ENCODE results near the gene TMEM161A. TPM values are rescaled to one million over a fixed set of nuclear protein-coding genes. Genes with fewer than 3 reads are reported as not detected.

Gene TMEM161A
- total and polyA plus RNA-seq, 9 of the 15 experiments (the other 6 are each of a cell fraction or from before 2014, with no cell fraction given), result 0.63 to 92.3 (median 38.9) TPM

GRCh38 chr19:19179548-19180441, 41.5 kb upstream of the TMEM161A start (continued):
- TF ChIP-seq REST (IDR thresholded peaks at IDR 0.05; ENCODE audit: borderline replicate concordance) (peak; percentile 16; the same call in 1 of the 2 replicates), REST (CRISPR knock-in tag; IDR thresholded peaks at IDR 0.05; ENCODE audit: low read depth) (no peak), MNT (conservative IDR thresholded peaks at IDR 0.05) (peak; percentile 55 to 60; a peak in 3 of 4 replicates), TFE3 (CRISPR knock-in tag; IDR thresholded peaks at IDR 0.05) (peak; percentile 42; the same call in 1 of the 2 replicates), USF2 (CRISPR knock-in tag; IDR thresholded peaks at IDR 0.05) (peak; percentile 82), GABPB1 (CRISPR knock-in tag; IDR thresholded peaks at IDR 0.05) (0 out of 2 replicates have a peak, but pooled peaks have one; percentile 15), RFX1 (IDR thresholded peaks at IDR 0.05) (no peak), BRCA1 (IDR thresholded peaks at IDR 0.05) (no peak), BRCA1 (CRISPR knock-in tag; IDR thresholded peaks at IDR 0.05) (no peak), E2F6 (IDR thresholded peaks at IDR 0.05; ENCODE audit: borderline replicate concordance in 1 of 2, extremely low read depth in 1 of 2, insufficient read depth in 1 of 2, insufficient read length in 1 of 2, low read depth in 1 of 2, low read length in 1 of 2, poor library complexity in 1 of 2, severe bottlenecking in 1 of 2) (peak in 1 of 2 experiments; percentile 29), ZNF311 (CRISPR knock-in tag; IDR thresholded peaks at IDR 0.05) (no peak)
